Measurements from ENCODE around the gene TIMM44. TPM values are rescaled to one million over a fixed set of nuclear protein-coding genes. Genes with fewer than 3 reads are reported as not detected.

The TIMM44 gene
- total RNA-seq, 4 donors from 2014 or later, result 59.7 to 102 (median 71.8) TPM

- 92 to 100% methylated on average over 1 to 20 of the region's 20 CpGs for WGBS, 2 donors (ENCODE audit: low coverage in 1 of 2)
- no peak for DNase-seq
- intact Hi-C loops (cut with DNase I; ENCODE audit: low total_unique reads) (no loop called here), in situ Hi-C loops (cut with MboI; ENCODE audit: low pct_ligation_motif_present in 1 of 4, low pct_unique_long_range_greater_than_20kb in 1 of 4, low sequenced_read_pairs in 3 of 4) (loop anchor here in 1 of 4 donors (25.0 kb wide), 1 partner anchor 268 kb away; no protein-coding TSS in a partner anchor)
- Histone ChIP-seq H3K4me1 (no peaks in the 10 kb centered on the region), H3K27ac (no peak overlapping the region), H3K27me3 (no peaks in the 10 kb centered on the region), H3K9me3 (no peaks in the 10 kb centered on the region), H3K4me3 (no peak overlapping the region), H3K36me3 (peaks cover 0 to 41% (median 9%) of the 10 kb centered on the region in 4 donors)
- TF ChIP-seq, protein P1, sequence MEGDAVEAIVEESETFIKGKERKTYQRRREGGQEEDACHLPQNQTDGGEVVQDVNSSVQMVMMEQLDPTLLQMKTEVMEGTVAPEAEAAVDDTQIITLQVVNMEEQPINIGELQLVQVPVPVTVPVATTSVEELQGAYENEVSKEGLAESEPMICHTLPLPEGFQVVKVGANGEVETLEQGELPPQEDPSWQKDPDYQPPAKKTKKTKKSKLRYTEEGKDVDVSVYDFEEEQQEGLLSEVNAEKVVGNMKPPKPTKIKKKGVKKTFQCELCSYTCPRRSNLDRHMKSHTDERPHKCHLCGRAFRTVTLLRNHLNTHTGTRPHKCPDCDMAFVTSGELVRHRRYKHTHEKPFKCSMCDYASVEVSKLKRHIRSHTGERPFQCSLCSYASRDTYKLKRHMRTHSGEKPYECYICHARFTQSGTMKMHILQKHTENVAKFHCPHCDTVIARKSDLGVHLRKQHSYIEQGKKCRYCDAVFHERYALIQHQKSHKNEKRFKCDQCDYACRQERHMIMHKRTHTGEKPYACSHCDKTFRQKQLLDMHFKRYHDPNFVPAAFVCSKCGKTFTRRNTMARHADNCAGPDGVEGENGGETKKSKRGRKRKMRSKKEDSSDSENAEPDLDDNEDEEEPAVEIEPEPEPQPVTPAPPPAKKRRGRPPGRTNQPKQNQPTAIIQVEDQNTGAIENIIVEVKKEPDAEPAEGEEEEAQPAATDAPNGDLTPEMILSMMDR (IDR thresholded peaks at IDR 0.05), result no peak
- TF ChIP-seq POLR2A (IDR thresholded peaks at IDR 0.05) (no peak), EP300 (IDR thresholded peaks at IDR 0.05; ENCODE audit: low read depth) (no peak), POLR2AphosphoS5 (IDR thresholded peaks at IDR 0.05) (no peak)
Observed at GRCh38 chr19:7968796-7969554, 25.5 kb upstream of the TIMM44 start.

GRCh38 chr19:7968008-7968795 is 24.7 kb upstream of the TIMM44 start:
- Histone ChIP-seq H3K27me3 (no peaks in the 10 kb centered on the region), H3K4me1 (no peaks in the 10 kb centered on the region), H3K36me3 (peaks cover 0 to 41% (median 9%) of the 10 kb centered on the region in 4 donors), H3K4me3 (no peak overlapping the region), H3K27ac (no peak overlapping the region), H3K9me3 (no peaks in the 10 kb centered on the region)
- no peak for DNase-seq
- in situ Hi-C loops (cut with MboI; ENCODE audit: low pct_ligation_motif_present in 1 of 4, low pct_unique_long_range_greater_than_20kb in 1 of 4, low sequenced_read_pairs in 3 of 4) (loop anchor here in 1 of 4 donors (25.0 kb wide), 1 partner anchor 269 kb away; no protein-coding TSS in a partner anchor), intact Hi-C loops (cut with DNase I; ENCODE audit: low total_unique reads) (no loop called here)
- WGBS, 2 donors (ENCODE audit: low coverage in 1 of 2), result 92% methylated on average over 14 of the region's 15 CpGs; no CpG with 5 or more reads in 1 of the 2 donors
- TF ChIP-seq EP300 (IDR thresholded peaks at IDR 0.05; ENCODE audit: low read depth) (no peak), POLR2A (IDR thresholded peaks at IDR 0.05) (no peak), POLR2AphosphoS5 (IDR thresholded peaks at IDR 0.05) (no peak)
- TF ChIP-seq, protein P1 (IDR thresholded peaks at IDR 0.05), result no peak

DNA sequence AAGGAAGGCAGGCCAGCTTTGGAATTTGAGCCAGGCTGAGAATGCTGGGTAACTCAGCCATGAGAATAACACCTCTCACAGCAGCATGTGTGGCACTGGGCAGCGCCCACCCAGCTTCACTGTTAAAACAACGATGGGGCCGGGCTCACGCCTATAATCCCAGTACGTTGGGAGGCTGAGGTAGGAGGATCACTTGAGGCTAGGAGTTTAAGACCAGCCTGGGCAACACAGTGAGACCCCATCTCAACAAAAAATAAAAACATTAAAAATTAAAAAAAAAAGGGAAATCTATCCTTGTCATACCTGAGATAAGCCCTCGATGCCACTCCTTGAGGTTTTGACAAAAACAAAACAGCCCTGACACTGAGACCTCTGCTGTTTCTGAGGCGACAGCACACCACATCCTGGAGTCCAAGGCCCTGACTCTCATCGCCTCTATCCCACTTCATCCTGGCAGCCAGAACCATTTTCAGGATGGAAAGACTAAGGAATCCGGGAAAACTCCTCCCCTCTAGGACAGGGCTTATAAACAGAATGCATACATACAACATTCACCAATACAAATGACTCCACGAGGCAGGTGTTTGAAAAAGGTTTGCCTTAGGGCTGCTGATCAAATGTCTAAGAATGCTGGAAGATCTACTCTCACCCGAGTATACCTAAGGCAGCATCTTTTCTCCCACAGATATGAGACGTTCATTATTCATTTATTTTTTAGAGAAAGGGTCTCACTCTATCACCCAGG is 22.6 kb upstream of the TIMM44 start:
- Histone ChIP-seq H3K27ac (no peak overlapping the region), H3K36me3 (peaks cover 0 to 52% (median 9%) of the 10 kb centered on the region in 4 donors), H3K27me3 (no peaks in the 10 kb centered on the region), H3K4me1 (no peaks in the 10 kb centered on the region), H3K9me3 (no peaks in the 10 kb centered on the region), H3K4me3 (no peak overlapping the region)
- intact Hi-C loops (cut with DNase I; ENCODE audit: low total_unique reads) (no loop called here), in situ Hi-C loops (cut with MboI; ENCODE audit: low pct_ligation_motif_present in 1 of 4, low pct_unique_long_range_greater_than_20kb in 1 of 4, low sequenced_read_pairs in 3 of 4) (loop anchor here in 1 of 4 donors (25.0 kb wide), 1 partner anchor 271 kb away; no protein-coding TSS in a partner anchor)
- no peak for TF ChIP-seq POLR2AphosphoS5 (IDR thresholded peaks at IDR 0.05)
- no peak for TF ChIP-seq EP300 (IDR thresholded peaks at IDR 0.05; ENCODE audit: low read depth)
- TF ChIP-seq, protein P1 (IDR thresholded peaks at IDR 0.05), result no peak
- TF ChIP-seq POLR2A (IDR thresholded peaks at IDR 0.05), result no peak
- no peak for DNase-seq
- WGBS, 2 donors (ENCODE audit: low coverage in 1 of 2), result 88 to 89% methylated on average over 4 to 12 of the region's 12 CpGs
